Testis (tissue), 3 donors: ENCODE measurements around the gene CDK5R1. TPM values are rescaled to one million over a fixed set of nuclear protein-coding genes. Genes with fewer than 3 reads are reported as not detected.

ENCODE experiments used
- DNase-seq: peaks from one replicate; pipeline ENCODE4 v3.0.0-alpha.2; 2019
- H3K27ac ChIP-seq, 2 donors: fragments of 200-600 bp; sonication (generic); one replicate each; pipeline ENCODE4 v1.5.1; 2019
- H3K27me3 ChIP-seq: fragments of 200-600 bp; sonication (generic); one replicate; pipeline ENCODE4 v1.5.1; 2019
- H3K36me3 ChIP-seq: fragments of 200-600 bp; sonication (generic); one replicate; pipeline ENCODE4 v1.5.1; 2017; ENCODE audit warnings: low read depth; ENCODE audit errors: missing control alignments
- H3K4me1 ChIP-seq: fragments of 200-600 bp; sonication (generic); one replicate; pipeline ENCODE4 v1.5.1; 2019
- H3K4me3 ChIP-seq, 2 donors: fragments of 200-600 bp; sonication (generic); one replicate each; pipeline ENCODE4 v1.5.1; 2017 to 2019
- H3K9me3 ChIP-seq: fragments of 200-600 bp; sonication (generic); one replicate; pipeline ENCODE4 v1.5.1; 2017
- POLR2A ChIP-seq: fragments of 450-650 bp; IDR thresholded peaks from one replicate; pipeline ENCODE4 v1.6.1; 2017; ENCODE audit warnings: antibody characterized with exemption, mild to moderate bottlenecking, moderate library complexity
- WGBS, 2 donors: methylation state at CpG; one replicate each; pipeline ENCODE4 v1.1.5; 2018; 5-methylcytosine and 5-hydroxymethylcytosine counted together
- intact Hi-C: fragments of 100-400 bp; cut with DNase I; formaldehyde crosslinking; loops from one replicate; pipeline ENCODE4 v1.15.1; 2023; ENCODE audit warnings: low total_unique reads
- polyA plus RNA-seq: library from polyadenylated mRNA; stranded (reverse); fragments of 350-450 nt; fragmentation: Illumina TruSeq; extraction: RNeasy Lipid Tissue Mini Kit (QIAGEN cat#74804); gene quantifications from one replicate; pipeline ENCODE4 v1.2.3, GENCODE V29; 2014; ENCODE audit warnings: low read depth, low replicate concordance; ENCODE audit not compliant: insufficient read depth
- total RNA-seq, 2 donors: library from RNA; depleted of rRNA; stranded (reverse); fragments of >200 nt; gene quantifications; one replicate each; pipeline ENCODE4 v1.2.3, GENCODE V29; 2016
- TF ChIP-seq, protein P1 (sequence below), 3 experiments: fragments of 450-650 bp in 2 of 3; fragments of 200-600 bp in 1 of 3; sonication (generic) in 1 of 3; IDR thresholded peaks; one replicate each; pipeline ENCODE4 v1.5.1; 2016 to 2019; ENCODE audit warnings: antibody characterized with exemption in 3 of 3, mild to moderate bottlenecking in 2 of 3, moderate library complexity in 1 of 3

Gene CDK5R1
- total and polyA plus RNA-seq, 3 donors from 2014 or later = 13.2 to 17.0 (median 16.2) TPM

DNA sequence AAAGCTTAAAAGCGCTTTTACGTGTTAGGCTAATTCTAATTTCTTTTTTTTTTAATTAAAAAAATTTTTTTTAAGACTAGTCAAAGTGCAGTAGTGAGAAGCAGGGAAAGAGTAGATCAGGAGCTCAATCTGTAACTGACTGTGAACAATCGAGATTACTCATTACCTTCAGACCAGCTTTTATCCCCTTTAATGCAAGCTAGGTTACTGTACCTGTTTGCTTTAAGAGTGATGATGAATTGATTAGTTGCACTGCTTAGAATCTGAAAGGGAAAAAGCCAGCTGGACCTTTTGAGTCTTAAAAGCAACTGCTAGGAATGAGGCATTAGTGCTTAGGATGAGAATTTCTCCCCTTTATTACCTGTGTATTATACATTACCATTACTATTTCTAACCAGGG, 23.5 kb upstream of the CDK5R1 start:
- DNase-seq = no peak
- Histone ChIP-seq H3K36me3 (no peaks in the 10 kb centered on the region), H3K4me1 (no peaks in the 10 kb centered on the region), H3K27me3 (no peaks in the 10 kb centered on the region), H3K9me3 (no peaks in the 10 kb centered on the region), H3K4me3 (no peak overlapping the region), H3K27ac (no peak overlapping the region)
- 93 to 94% methylated on average over 3 of the region's 3 CpGs for WGBS, 2 donors
- intact Hi-C loops = no loop called here
- no peak for TF ChIP-seq POLR2A
- TF ChIP-seq, protein P1, sequence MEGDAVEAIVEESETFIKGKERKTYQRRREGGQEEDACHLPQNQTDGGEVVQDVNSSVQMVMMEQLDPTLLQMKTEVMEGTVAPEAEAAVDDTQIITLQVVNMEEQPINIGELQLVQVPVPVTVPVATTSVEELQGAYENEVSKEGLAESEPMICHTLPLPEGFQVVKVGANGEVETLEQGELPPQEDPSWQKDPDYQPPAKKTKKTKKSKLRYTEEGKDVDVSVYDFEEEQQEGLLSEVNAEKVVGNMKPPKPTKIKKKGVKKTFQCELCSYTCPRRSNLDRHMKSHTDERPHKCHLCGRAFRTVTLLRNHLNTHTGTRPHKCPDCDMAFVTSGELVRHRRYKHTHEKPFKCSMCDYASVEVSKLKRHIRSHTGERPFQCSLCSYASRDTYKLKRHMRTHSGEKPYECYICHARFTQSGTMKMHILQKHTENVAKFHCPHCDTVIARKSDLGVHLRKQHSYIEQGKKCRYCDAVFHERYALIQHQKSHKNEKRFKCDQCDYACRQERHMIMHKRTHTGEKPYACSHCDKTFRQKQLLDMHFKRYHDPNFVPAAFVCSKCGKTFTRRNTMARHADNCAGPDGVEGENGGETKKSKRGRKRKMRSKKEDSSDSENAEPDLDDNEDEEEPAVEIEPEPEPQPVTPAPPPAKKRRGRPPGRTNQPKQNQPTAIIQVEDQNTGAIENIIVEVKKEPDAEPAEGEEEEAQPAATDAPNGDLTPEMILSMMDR (IDR thresholded peaks at IDR 0.05) = no peak

DNA sequence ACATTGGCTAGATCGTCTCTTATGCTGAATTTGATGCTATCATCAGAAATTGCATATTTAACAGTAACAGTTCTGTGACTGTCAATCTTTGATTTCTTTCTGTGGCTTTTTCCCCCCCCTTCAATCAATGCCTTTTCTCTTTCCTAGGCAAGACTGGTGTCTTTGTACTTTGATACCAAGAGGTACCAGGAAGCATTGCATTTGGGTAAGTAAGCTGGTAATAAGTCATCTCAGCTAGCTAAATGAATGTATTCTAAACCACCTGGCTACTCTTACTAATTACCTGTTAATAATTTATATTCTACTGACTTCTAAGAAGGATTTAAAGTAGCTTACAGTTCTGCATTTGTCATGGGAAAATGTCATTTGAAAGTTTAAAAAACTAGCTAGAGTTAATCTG, 22.4 kb upstream of the CDK5R1 start:
- no peak overlapping the region for H3K27ac ChIP-seq
- no peaks in the 10 kb centered on the region for H3K36me3 ChIP-seq
- no peaks in the 10 kb centered on the region for H3K27me3 ChIP-seq
- no peaks in the 10 kb centered on the region for H3K4me1 ChIP-seq
- H3K4me3 ChIP-seq = no peak overlapping the region
- TF ChIP-seq, protein P1 (IDR thresholded peaks at IDR 0.05) = no peak
- TF ChIP-seq POLR2A = no peak
- 77 to 86% methylated on average over 1 of the region's 1 CpG for WGBS, 2 donors
- DNase-seq = no peak
- no peaks in the 10 kb centered on the region for H3K9me3 ChIP-seq
- intact Hi-C loops = no loop called here

DNA sequence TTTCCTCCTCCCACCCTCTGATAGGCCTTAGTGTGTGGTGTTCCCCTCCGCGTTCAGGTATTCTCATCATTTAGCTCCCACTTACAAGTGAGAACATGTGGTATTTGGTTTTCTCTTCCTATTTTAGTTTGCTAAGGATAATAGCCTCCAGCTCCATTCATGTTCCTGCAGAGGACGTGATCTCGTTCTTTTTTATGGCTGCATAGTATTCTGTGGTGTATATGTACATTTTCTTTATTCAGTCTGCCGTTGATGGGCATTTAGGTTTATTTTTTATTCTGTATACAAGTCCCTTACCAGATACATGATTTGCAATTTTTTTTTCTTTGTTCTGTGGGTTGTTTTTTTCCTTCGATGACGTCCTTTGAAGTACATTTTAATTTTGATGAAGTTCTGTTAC, 18.8 kb upstream of the CDK5R1 start:
- intact Hi-C loops = no loop called here
- H3K9me3 ChIP-seq = no peaks in the 10 kb centered on the region
- WGBS, 2 donors = 96% methylated on average over 7 of the region's 7 CpGs
- no peak overlapping the region for H3K4me3 ChIP-seq
- no peak for DNase-seq
- H3K27ac ChIP-seq = no peak overlapping the region
- no peaks in the 10 kb centered on the region for H3K36me3 ChIP-seq
- TF ChIP-seq, protein P1 (IDR thresholded peaks at IDR 0.05) = no peak
- TF ChIP-seq POLR2A = no peak
- no peaks in the 10 kb centered on the region for H3K27me3 ChIP-seq
- H3K4me1 ChIP-seq = no peaks in the 10 kb centered on the region

DNA sequence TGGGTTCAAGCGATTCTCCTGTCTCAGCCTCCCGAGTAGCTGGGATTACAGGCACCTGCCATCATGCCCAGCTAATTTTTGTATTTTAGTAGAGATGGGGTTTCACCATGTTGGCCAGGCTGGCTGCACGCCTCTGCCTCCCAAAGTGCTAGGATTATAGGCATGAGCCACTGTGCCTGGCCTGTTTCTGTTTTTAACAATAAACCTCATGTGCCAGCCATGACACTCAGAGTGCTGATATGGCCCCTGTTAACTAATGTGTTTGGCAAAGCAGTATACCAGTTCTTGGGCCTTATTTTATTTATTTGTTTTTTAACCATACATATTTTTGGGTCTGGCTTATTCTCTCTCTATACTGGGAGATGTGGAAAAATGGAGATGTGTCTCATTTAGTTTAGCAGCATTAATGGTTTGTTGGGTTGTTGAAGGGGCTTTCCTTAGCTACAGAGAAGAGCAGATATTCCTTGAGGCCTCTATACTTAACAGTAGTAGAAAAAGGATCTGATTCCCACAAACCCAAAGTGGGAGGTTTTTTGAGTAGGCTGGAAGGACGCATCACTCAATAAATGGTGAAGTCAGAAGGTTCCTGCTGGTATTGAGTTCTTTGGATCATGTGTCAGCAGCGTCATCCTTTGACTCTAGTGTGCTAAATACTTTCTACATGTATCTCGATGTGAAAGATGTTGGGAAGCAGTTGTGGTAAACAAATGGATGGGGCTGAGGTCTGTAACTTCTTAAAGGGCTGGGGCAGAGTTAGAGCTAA, 16.2 kb upstream of the CDK5R1 start:
- intact Hi-C loops = no loop called here
- H3K27ac ChIP-seq = no peak overlapping the region
- WGBS, 2 donors = 89 to 93% methylated on average over 6 of the region's 6 CpGs
- H3K4me1 ChIP-seq = no peaks in the 10 kb centered on the region
- H3K9me3 ChIP-seq = no peaks in the 10 kb centered on the region
- H3K36me3 ChIP-seq = no peaks in the 10 kb centered on the region
- no peak for DNase-seq
- no peaks in the 10 kb centered on the region for H3K27me3 ChIP-seq
- TF ChIP-seq, protein P1 (IDR thresholded peaks at IDR 0.05) = no peak
- TF ChIP-seq POLR2A = no peak
- no peak overlapping the region for H3K4me3 ChIP-seq

DNA sequence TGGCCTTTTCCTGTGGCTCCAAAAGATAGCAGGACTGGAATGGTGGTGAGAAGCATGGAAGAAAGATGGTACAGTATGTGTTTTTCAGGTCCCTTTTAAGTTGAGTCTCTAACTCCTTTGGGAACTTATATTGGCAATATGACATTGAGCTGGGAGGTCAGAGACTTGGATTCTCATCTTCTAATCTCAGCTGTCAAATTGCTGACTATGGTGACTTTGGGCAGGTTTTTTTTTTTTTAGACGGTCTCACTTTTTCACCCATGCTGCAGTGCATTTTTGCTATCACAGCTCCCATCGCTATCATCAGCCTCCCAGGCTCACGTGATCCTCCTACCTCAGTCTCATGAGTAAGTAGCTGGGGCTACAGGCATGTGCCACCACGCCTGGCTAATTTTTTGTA, 15.1 kb upstream of the CDK5R1 start:
- no peaks in the 10 kb centered on the region for H3K36me3 ChIP-seq
- WGBS, 2 donors = 94 to 99% methylated on average over 4 of the region's 4 CpGs
- no peak for DNase-seq
- H3K4me3 ChIP-seq = no peak overlapping the region
- no peaks in the 10 kb centered on the region for H3K9me3 ChIP-seq
- H3K27me3 ChIP-seq = no peaks in the 10 kb centered on the region
- no peak overlapping the region for H3K27ac ChIP-seq
- intact Hi-C loops = no loop called here
- TF ChIP-seq, protein P1 (IDR thresholded peaks at IDR 0.05) = no peak
- no peak for TF ChIP-seq POLR2A
- H3K4me1 ChIP-seq = no peaks in the 10 kb centered on the region
